ENCODE data around the gene TUBGCP2.
"Not testable (repeated sequence)": the region's sequence is repeated elsewhere in the genome, so short reads cannot be mapped to it uniquely, and the experiment has no call there.

TUBGCP2 gene

GRCh38 chr10:133248334-133248715 is 60.3 kb downstream of the TUBGCP2 start:
- DNase-seq (ENCODE audit: low read depth) = no peak

DNA sequence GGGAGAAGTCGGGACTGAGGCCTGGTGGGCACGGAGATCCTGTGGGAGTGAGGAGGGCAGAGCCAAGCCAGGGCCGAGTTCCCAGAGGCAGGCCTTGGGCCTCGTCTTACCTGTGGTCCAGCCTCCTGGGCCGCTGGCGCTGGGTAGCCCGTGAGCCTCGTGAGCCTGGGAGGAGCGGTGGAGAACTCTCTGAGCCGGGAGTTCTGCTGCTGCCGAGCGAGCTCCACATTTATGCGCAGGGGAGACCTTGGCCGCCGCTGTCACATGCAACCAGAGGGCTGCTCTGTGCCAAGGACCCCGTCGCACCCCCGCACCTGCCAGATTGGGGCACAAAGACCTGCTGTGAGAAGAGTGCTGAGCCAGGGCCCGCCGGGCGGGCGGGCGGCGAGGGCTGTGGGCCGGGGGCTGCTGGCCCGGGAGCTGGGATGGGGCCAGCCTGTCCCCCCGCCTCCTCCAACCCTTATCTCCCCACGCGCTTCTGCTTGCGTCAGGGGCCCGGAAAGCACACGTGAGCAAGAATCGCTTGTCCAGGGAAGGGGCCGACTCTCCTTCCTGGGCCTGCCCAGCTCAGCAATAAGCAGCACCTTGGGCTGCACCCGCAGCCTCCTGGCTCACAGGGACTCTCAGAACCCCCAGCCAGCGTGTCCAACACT is 60.9 kb downstream of the TUBGCP2 start:
- DNase-seq (ENCODE audit: low read depth) = no peak

DNA sequence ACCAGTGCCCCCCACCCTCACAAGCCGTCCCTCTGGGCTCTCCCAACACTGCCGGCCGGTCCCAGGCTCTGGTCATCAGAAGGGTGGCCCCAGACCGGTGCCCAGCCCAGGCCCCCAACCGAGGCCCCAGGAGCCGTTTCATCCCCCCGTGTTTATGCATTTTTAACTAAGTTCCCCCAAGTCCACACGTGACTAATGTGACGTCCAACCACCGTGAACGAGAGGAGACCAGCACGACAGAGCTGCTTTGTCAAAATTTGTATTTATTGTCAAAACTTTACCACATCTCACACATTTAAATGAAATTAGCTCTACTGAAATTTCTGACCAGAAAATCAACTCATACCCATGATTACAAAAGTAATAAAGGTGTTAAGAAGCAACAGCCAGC is 62.4 kb downstream of the TUBGCP2 start:
- DNase-seq (ENCODE audit: low read depth) = no peak

DNA sequence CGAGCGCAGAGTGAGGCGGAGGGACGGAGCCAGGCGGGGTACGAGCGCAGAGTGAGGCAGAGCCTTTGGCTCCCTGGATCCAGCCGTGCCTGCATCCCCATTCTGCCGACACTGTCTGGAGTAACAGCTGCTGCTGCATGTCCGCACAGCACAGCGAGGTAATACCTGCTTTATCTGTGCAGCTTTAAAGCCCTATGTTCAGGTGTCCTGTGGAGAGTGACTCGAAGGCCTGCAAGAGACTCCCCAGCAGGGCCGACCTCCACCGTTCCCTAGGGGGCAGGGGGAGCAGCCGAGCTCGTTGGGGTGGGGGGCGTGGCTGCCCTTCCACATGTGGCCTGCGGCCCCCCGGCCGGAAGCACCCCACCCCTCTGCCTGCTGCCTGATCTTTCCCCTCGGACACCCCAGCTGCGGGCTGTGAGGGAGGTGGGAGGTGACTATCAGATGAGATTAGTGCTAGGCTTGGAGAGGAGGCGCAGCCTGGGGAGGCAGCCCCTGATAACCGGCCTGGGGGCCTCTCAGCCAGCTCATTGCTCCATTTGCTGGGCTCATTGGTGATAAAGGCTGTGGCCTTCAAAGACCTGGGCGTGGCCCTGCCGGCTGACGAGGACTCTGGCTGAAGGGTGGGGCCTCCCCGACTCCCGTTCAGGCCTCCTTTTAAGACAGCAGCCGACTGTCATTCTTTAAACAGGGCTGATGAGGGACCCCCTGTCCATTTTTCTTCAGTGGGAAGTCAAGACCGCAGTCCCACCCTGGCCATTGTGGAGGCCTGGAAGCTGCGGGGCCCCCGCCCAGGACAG is 63.0 kb downstream of the TUBGCP2 start:
- peak; percentile 36 for DNase-seq (ENCODE audit: low read depth)

DNA sequence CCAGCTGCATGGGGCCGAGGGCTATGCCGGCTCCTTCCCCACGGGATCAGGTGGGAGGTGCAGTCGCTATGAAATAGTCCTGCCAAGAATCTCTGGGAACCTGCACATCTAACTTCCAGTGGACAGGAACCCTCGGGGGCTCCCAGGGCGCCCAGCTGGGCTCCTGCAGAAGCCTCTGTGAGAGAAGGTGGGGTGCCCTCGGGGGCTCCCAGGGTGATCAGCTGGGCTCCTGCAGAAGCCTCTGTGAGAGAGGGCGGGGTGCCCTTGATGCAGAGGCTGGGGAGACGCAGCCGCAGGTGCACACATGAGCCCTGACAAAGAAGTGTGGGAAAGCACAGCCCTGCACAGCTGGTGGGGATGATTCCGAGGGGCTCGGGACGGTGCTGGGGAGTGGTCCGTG is 65.1 kb downstream of the TUBGCP2 start:
- no peak for DNase-seq (ENCODE audit: low read depth)

DNA sequence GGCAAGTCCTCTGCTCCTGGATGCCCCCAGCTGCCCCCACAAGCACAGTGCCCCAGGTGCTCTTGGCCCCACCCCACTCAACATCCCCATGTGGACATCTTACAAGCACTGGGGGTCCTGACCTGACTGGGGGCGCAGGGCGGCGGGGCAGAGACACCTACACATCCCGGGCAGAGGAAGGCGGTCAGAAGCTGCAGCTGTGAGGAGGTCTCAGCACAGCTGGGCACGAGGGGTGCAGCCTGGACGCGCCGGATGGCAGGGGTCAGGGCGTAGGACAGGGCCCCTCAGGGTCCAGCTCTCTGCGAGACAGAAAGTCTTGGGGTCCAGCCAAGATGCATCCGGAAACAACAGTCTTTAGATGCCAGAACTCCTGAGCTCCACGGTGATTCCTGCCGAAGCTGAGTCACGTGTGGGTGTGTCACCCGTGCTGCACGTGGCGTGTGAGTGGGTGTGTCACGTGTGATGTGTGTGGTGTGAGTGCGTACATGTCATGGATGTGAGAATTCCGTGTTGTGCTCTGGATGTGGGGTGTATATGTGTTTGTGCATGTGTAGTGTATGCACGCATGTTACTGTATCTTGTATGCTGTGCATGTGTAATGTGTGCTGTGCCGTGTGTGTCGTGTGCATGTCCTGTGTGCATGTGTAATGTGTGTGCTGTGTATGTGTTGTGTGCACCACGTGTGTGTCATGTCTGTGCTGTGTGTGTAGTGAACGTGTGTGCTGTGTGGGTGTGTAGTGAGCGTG is 65.9 kb downstream of the TUBGCP2 start:
- peak; percentile 58 for DNase-seq (ENCODE audit: low read depth)

- no peak for DNase-seq (ENCODE audit: low read depth)
These were observed 67.0 kb downstream of the TUBGCP2 start for GRCh38 chr10:133241501-133242205.

DNA sequence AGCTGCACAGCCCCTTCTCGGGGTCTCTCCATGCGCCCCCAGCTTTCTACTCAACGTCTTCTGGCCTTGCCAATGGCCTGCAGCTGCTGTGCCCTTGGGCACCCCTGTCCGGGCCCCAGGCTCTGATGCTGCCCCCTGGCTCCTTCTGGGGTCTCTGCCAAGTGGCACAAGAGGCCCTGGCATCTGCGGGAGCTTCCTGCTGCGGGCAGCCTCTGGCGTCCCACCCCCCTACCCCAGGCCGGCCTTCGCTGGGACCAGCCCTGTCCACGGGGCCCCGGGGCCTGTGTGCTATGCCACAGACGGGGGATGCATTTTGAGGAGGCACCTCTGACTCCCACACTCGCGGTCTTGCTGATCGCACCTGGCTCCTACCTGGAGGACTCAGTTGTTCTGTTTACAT is 68.7 kb downstream of the TUBGCP2 start:
- no peak for DNase-seq (ENCODE audit: low read depth)

DNA sequence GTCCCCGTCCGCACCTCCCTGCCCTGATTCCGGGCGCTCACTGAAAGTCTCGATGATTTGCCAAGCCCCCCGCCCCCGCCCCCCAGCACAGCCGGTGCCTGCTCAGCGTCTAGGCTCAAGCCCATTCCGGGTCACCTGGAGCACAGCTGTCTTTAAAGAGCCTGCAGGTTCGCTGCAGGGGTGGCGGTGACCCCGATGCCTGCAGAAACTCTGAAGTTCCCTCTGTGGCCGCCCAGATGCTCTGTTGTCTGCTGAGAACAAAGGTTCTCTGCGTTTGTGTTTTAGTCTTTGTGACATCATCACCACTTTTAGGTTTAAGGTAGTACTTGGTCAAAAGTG is 70.2 kb downstream of the TUBGCP2 start:
- no peak for DNase-seq (ENCODE audit: low read depth)

GRCh38 chr10:133237588-133238465 is 70.8 kb downstream of the TUBGCP2 start, which contains the start of gene VENTX:
VENTX (plus strand) TSS chr10:133237855; CDS start chr10:133237915, 60 bp downstream.
- no peak for DNase-seq (ENCODE audit: low read depth)

- DNase-seq (ENCODE audit: low read depth) = no peak
These were observed 71.5 kb downstream of the TUBGCP2 start for GRCh38 chr10:133237241-133237587.

- DNase-seq (ENCODE audit: low read depth) = no peak
These were observed 72.1 kb downstream of the TUBGCP2 start for GRCh38 chr10:133236401-133237240.

- DNase-seq (ENCODE audit: low read depth) = no peak
These were observed 72.7 kb downstream of the TUBGCP2 start for GRCh38 chr10:133235932-133236331.

DNA sequence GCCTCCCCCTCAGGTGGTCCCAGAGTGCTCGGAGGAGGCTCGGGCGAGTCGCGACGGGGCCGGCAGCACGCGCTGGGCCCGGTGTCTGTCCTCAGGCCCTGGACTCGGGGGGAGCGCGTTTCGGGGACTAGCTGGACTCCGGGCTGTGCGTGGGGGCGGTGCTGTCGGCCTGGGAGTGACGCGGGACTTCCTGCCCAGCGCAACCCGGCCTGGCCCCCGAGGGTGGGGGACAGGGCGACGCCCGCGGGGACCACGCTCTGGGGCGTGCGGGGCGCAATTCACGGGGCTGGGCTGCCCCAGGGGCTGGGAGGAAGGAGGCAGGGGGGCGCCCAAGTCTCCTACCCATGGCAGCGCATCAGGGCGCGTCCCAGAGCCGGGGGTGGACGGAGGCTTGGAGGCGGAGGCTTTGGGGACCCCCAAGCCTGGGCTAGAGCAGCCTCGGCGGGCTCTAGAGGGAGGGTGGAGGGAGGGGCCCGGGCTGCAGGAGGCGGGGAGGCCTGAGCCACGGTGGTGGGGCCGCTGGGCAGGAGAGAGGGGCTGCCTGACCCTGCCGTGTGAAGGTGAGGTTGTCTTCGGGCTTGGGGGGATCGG is 73.3 kb downstream of the TUBGCP2 start:
- DNase-seq (ENCODE audit: low read depth) = no peak

DNA sequence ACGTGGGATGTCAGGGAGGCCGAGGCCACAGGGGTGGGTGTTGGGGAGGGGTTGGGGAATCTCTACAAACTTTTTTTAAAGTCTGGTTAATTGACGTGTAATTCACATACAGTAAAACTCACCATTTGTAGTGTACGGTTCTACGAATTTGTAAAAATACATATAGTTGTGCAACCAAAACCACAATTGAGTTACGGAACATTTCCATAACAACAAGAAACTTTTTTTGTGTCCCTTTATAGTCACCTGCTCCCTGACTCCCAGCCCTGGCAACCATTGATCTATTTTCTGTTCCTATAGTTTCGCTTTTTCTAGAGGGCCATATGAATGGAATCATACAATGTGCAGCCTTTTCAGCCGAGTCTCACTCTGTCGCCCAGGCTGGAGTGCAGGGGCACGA is 73.9 kb downstream of the TUBGCP2 start:
- DNase-seq (ENCODE audit: low read depth) = not testable (repeated sequence)

DNA sequence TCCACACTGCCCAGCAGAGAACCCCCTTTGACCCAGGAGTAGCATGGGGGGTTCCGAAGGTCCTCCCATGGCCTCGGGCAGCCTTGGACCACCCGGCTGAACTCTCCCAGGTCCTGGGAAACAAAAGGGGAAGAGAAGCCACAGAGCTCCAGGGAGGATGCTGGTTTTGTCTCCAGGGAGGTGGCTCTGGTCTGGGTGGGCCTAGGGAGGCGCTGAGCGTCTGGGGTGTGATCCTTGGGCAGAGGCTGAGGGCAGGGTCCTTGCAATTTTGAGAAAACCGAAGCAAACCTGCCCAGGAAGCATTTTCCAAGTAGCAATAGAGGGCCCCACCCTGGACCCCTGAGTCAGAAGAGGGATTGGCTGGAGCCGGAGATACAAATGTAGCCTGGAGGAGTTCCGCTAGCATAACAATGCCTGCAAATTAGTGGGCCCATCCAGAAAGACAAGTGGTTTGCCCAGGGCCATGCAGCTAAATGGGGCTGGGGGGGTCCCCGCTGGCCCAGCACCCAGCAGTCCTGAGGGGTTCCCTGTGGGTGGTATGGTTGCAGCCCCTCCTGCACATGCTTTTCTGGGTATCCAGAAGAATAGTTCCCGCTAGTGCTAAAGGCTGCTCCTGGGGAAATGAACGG is 76.6 kb downstream of the TUBGCP2 start:
- DNase-seq (ENCODE audit: low read depth) = no peak

DNA sequence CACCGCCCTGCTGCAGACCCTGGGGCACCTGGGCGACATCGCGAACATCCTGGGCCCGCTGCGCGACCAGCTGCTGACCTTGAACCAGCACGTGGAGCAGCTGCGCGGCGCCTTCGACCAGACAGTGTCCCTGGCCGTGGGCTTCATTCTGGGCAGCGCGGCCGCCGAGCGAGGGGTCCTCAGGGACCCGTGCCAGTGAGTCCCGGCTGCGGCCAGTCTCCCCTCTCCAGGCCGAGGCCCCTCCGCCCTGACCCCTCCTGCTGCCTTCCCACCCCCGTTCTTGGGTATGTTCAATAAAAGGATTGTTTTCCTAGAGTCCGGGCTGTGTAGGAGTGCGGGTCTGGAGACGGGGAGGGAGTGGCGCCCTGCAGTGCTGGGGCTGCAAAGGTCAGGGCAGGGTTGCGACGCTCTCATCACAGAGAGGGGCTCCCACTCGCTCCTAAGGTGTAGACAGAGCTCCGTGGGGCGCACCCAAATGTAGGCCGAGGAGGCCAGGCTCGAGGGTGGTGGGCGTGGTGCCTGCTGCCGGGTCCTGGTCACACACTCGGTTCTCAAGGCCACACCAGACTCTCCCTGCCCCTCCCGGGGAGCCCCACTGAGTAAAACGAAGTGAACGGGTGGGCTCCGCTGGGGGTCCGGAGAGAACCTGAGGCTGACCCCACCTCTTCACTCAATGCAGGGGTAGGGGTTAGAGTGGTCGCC is 77.3 kb downstream of the TUBGCP2 start:
- DNase-seq (ENCODE audit: low read depth) = no peak

- DNase-seq (ENCODE audit: low read depth) = no peak
These were observed 78.1 kb downstream of the TUBGCP2 start for GRCh38 chr10:133230387-133231195.

All from ELR (cell line).